ENCODE data around the gene TMEM272.
A peak's percentile ranks its signal among the peaks of the same experiment; 100 is the strongest.

TMEM272 gene

GRCh38 chr13:51781246-51782022 is 63.5 kb downstream of the TMEM272 start:
- no peak for DNase-seq (ENCODE audit: low read depth, low spot score)

- DNase-seq (ENCODE audit: low read depth, low spot score): no peak
Measured at GRCh38 chr13:51780099-51780498, 64.9 kb downstream of the TMEM272 start.

- DNase-seq (ENCODE audit: low read depth, low spot score): no peak
Measured at GRCh38 chr13:51778392-51778791, 66.6 kb downstream of the TMEM272 start.

- no peak for DNase-seq (ENCODE audit: low read depth, low spot score)
Measured at GRCh38 chr13:51777921-51778320, 67.1 kb downstream of the TMEM272 start.

GRCh38 chr13:51776179-51776578 is 68.8 kb downstream of the TMEM272 start:
- DNase-seq (ENCODE audit: low read depth, low spot score): no peak

- no peak for DNase-seq (ENCODE audit: low read depth, low spot score)
Measured at GRCh38 chr13:51773515-51773914, 71.5 kb downstream of the TMEM272 start.

- DNase-seq (ENCODE audit: low read depth, low spot score): no peak
Measured at GRCh38 chr13:51772781-51773180, 72.2 kb downstream of the TMEM272 start.

GRCh38 chr13:51772105-51772455 is 72.9 kb downstream of the TMEM272 start:
- no peak for DNase-seq (ENCODE audit: low read depth, low spot score)

GRCh38 chr13:51771418-51772104 is 73.4 kb downstream of the TMEM272 start:
- DNase-seq (ENCODE audit: low read depth, low spot score): no peak

- no peak for DNase-seq (ENCODE audit: low read depth, low spot score)
Measured at GRCh38 chr13:51770681-51771417, 74.1 kb downstream of the TMEM272 start.

GRCh38 chr13:51770160-51770559 is 74.8 kb downstream of the TMEM272 start:
- DNase-seq (ENCODE audit: low read depth, low spot score): no peak

- no peak for DNase-seq (ENCODE audit: low read depth, low spot score)
Measured at GRCh38 chr13:51769455-51770127, 75.4 kb downstream of the TMEM272 start.

GRCh38 chr13:51768976-51769375 is 76.0 kb downstream of the TMEM272 start:
- DNase-seq (ENCODE audit: low read depth, low spot score): no peak

GRCh38 chr13:51768378-51768921 is 76.5 kb downstream of the TMEM272 start:
- DNase-seq (ENCODE audit: low read depth, low spot score): no peak

- no peak for DNase-seq (ENCODE audit: low read depth, low spot score)
Measured at GRCh38 chr13:51767100-51767499, 77.9 kb downstream of the TMEM272 start.

GRCh38 chr13:51765142-51765515 is 79.8 kb downstream of the TMEM272 start:
- DNase-seq (ENCODE audit: low read depth, low spot score): no peak

- peak; percentile 29 for DNase-seq (ENCODE audit: low read depth, low spot score)
Measured at GRCh38 chr13:51764184-51765141, 80.5 kb downstream of the TMEM272 start.

GRCh38 chr13:51763486-51763885 is 81.5 kb downstream of the TMEM272 start:
- DNase-seq (ENCODE audit: low read depth, low spot score): no peak

Data from activated naive CD8-positive, alpha-beta T cell treated with anti-CD3 and anti-CD28 coated beads, Interleukin-2, amount 50 U/mL, for 16 hours (primary cell).